Lung (tissue), 12 donors: ENCODE measurements around the gene TMEM135. TPM values are rescaled to one million over a fixed set of nuclear protein-coding genes. Genes with fewer than 3 reads are reported as not detected.

Source experiments
- ATAC-seq: fragments of 200-7000 bp; cut with Tn5 transposase; one replicate; pipeline ENCODE4 v1.9.1; 2020; ENCODE audit warnings: moderate number of reproducible peaks; ENCODE audit not compliant: insufficient read depth, low FRiP score
- DNase-seq, 3 donors: peaks; one replicate each; pipeline ENCODE4 v3.0.0-alpha.2; 2013 to 2017
- H3K27ac ChIP-seq, 2 donors: one replicate each; pipeline ENCODE4 v1.5.1; 2013; ENCODE audit warnings: mild to moderate bottlenecking in 2 of 2, moderate library complexity in 2 of 2, control low read depth in 1 of 2, inconsistent platforms in 1 of 2, low read depth in 1 of 2, low read length in 1 of 2
- H3K27me3 ChIP-seq, 3 donors: one replicate each; pipeline ENCODE4 v1.5.1; 2013; ENCODE audit warnings: low read length in 2 of 3; ENCODE audit not compliant: control insufficient read depth in 3 of 3, insufficient read depth in 3 of 3
- H3K36me3 ChIP-seq, 4 donors: one replicate each; pipeline ENCODE4 v1.5.1; 2013; ENCODE audit warnings: low read length in 4 of 4, mild to moderate bottlenecking in 1 of 4, moderate library complexity in 1 of 4; ENCODE audit not compliant: control insufficient read depth in 4 of 4, insufficient read depth in 4 of 4
- H3K4me1 ChIP-seq, 5 donors: one replicate each; pipeline ENCODE4 v1.5.1; 2013; ENCODE audit warnings: low read length in 5 of 5, mild to moderate bottlenecking in 2 of 5, moderate library complexity in 1 of 5; ENCODE audit not compliant: control insufficient read depth in 5 of 5, insufficient read depth in 5 of 5
- H3K4me3 ChIP-seq: one replicate; pipeline ENCODE4 v1.5.1; 2013; ENCODE audit warnings: mild to moderate bottlenecking, control low read depth, moderate library complexity
- H3K9ac ChIP-seq, 2 donors: one replicate each; pipeline ENCODE4 v1.5.1; 2013; ENCODE audit warnings: low read length in 2 of 2, control low read depth in 1 of 2; ENCODE audit not compliant: insufficient read depth in 1 of 2
- H3K9me3 ChIP-seq, 4 donors: one replicate each; pipeline ENCODE4 v1.5.1; 2013; ENCODE audit warnings: low read length in 3 of 4, mild to moderate bottlenecking in 1 of 4, moderate library complexity in 1 of 4; ENCODE audit not compliant: control insufficient read depth in 4 of 4, insufficient read depth in 3 of 4
- WGBS, 2 donors: extraction: QIAGEN DNeasy Blood & Tissue Kit; methylation state at CpG; one replicate each; pipeline ENCODE4 v1.1.7; 2013; 5-methylcytosine and 5-hydroxymethylcytosine counted together
- polyA plus RNA-seq, 2 donors: library from polyadenylated mRNA; stranded (reverse); fragments of 200-250 nt; gene quantifications; one replicate each; pipeline ENCODE4 v1.2.1, GENCODE V29; 2013
- total RNA-seq, 2 donors: library from RNA; depleted of rRNA in 1 of 2; stranded (reverse); fragments of >200 nt in 1 of 2; gene quantifications; one replicate each; pipeline ENCODE4 v1.2.1, GENCODE V29; 2014 to 2021
- TF ChIP-seq, protein P1 (sequence below): IDR thresholded peaks from 2 replicates; pipeline ENCODE4 v1.5.1; 2012; ENCODE audit warnings: mild to moderate bottlenecking; ENCODE audit errors: control extremely low read depth, extremely low read depth
- donor health status: control.
- donor health status: control.
- donor health status: Bipolar disorder and iron deficiency.
- donor health status: healthy.
- donor health status: DM: yes; HTN: yes; CAD: no.

Gene TMEM135
- total and polyA plus RNA-seq, 4 donors, result 5.9 to 42.0 (median 11.5) TPM

DNA sequence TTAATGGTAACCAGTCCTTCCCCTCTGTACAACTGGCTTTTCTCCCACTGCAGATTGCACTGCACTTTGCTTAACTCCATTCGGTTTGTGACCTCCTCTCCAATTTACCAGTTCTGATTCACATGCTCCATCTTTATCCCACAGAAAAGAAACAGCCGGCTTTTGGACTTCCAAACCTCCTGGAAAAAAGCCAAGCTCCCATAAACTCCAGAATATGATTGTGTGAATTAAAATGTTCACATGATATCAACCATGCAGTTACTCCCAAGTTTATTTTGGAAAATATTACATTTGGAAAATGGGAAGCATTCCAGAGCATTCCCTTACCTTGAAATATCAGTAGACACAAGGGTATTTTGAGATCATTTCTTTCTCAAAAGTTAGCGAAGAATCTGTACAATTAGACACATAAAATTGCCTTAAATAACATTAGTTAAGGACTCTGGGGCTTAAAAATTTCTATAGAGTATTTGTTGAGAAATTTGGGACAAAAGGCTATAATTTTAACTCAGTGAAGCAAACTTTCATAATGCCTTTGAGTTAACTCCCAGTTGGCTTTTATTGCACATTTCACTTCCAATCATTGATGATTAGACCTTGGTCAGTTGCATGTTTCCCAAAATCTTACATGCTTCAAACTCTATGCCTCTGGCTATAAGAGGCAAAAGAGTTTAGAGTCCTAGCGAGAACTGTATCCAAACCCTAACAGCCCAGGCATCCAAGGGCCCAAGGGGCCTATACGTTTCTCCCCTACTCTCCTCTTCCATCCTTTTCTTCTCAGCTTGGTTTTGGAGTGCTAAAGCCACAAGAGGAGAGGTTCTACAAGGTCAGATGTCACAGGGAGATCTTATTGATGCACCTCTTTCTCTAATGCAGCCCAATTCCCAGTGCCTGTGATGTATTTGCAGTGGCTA, 23.6 kb upstream of the TMEM135 start:
- WGBS, 2 donors, result 86 to 94% methylated on average over 5 of the region's 5 CpGs
- no peaks in the 10 kb centered on the region for H3K27me3 ChIP-seq
- no peak overlapping the region for H3K4me3 ChIP-seq
- peak in 2 of 3 donors; percentile 54 to 64 for DNase-seq
- no peaks in the 10 kb centered on the region for H3K9me3 ChIP-seq
- no peak for ATAC-seq
- H3K27ac ChIP-seq, result peak overlapping the region in 1 of 2 donors; percentile 33
- H3K9ac ChIP-seq, result no peak overlapping the region
- peaks cover 0 to 8% (median 5%) of the 10 kb centered on the region in 5 donors for H3K4me1 ChIP-seq
- no peaks in the 10 kb centered on the region for H3K36me3 ChIP-seq
- TF ChIP-seq, protein P1, sequence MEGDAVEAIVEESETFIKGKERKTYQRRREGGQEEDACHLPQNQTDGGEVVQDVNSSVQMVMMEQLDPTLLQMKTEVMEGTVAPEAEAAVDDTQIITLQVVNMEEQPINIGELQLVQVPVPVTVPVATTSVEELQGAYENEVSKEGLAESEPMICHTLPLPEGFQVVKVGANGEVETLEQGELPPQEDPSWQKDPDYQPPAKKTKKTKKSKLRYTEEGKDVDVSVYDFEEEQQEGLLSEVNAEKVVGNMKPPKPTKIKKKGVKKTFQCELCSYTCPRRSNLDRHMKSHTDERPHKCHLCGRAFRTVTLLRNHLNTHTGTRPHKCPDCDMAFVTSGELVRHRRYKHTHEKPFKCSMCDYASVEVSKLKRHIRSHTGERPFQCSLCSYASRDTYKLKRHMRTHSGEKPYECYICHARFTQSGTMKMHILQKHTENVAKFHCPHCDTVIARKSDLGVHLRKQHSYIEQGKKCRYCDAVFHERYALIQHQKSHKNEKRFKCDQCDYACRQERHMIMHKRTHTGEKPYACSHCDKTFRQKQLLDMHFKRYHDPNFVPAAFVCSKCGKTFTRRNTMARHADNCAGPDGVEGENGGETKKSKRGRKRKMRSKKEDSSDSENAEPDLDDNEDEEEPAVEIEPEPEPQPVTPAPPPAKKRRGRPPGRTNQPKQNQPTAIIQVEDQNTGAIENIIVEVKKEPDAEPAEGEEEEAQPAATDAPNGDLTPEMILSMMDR, result no peak

DNA sequence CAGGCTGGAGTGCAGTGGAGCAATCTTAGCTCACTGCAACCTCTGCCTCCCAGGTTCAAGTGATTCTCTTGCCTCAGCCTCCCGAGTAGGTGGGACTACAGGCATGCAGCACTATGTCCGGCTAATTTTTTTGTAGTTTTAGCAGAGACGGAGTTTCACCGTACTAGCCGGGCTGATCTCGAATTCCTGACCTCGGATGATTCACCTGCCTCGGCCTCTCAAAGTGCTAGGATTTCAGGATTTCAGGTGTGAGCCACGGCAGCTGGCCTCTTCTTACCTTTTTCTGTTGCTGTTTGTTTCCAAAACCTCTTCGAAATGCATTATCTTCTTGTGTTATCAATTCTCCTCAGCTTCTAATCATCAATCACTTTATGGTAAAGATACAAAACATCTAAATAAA, 22.1 kb upstream of the TMEM135 start:
- 92 to 96% methylated on average over 10 of the region's 10 CpGs for WGBS, 2 donors

DNA sequence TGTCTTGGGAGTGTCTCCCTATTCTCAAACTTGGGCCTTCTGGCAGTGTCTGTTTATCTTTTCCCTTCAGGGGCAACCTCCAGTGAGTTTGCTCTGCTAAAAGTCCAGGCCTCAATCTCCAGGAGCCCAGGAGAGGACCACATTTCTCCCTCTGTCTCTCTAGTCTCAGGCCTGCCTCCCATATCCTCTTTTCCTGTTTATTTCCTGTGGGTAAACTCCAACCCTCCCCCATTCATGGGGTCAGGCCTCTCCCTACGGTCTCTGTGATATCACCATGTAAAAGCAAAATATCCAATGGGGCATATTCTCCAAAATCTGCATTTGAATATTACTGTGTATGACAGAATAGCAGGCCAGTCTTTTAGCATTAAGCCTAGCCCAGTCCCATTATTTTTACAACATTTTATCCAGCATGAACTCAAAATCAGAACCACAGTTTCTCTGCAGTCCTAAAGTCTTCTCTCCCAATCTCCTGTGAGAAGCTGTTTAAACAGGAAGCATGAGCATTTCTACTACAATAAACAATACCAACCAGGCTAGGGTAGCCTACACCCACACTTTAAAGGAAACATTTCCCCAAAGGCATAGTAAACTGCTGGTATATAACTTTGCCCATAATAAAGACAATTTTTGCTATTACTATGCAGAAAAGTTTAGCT, 18.0 kb upstream of the TMEM135 start:
- H3K27ac ChIP-seq, result peak overlapping the region; percentile 27 to 74
- no peaks in the 10 kb centered on the region for H3K9me3 ChIP-seq
- no peaks in the 10 kb centered on the region for H3K36me3 ChIP-seq
- no peaks in the 10 kb centered on the region for H3K27me3 ChIP-seq
- DNase-seq (no peak), ATAC-seq (no peak)
- no peak overlapping the region for H3K9ac ChIP-seq
- TF ChIP-seq, protein P1, result no peak
- WGBS, 2 donors, result 57 to 62% methylated on average over 1 of the region's 1 CpG
- H3K4me3 ChIP-seq, result no peak overlapping the region
- H3K4me1 ChIP-seq, result peaks cover 0 to 8% (median 0%) of the 10 kb centered on the region in 5 donors

More for the DNA sequence above, 22.1 kb upstream of the TMEM135 start:
- TF ChIP-seq, protein P1, result no peak
- Histone ChIP-seq H3K9me3 (no peaks in the 10 kb centered on the region), H3K4me1 (peaks cover 0 to 11% (median 6%) of the 10 kb centered on the region in 5 donors), H3K9ac (no peak overlapping the region), H3K4me3 (no peak overlapping the region), H3K27me3 (no peaks in the 10 kb centered on the region), H3K27ac (no peak overlapping the region), H3K36me3 (no peaks in the 10 kb centered on the region)
- ATAC-seq (no peak), DNase-seq (no peak)
